T-helper 9 cell (primary cell): Measurements from ENCODE around the gene SPACA9.

Experiments
- DNase-seq: peaks from one replicate; pipeline ENCODE4 v3.0.0-alpha.2; 2020

SPACA9 gene

GRCh38 chr9:132864277-132864676 lies 14.4 kb upstream of the SPACA9 start:
- no peak for DNase-seq

GRCh38 chr9:132864691-132865090 lies 14.0 kb upstream of the SPACA9 start:
- no peak for DNase-seq

GRCh38 chr9:132866898-132867297 lies 11.8 kb upstream of the SPACA9 start:
- DNase-seq, result no peak

- DNase-seq, result no peak
These were observed 9.4 kb upstream of the SPACA9 start for GRCh38 chr9:132869266-132869665.

GRCh38 chr9:132873403-132873802 lies 5.3 kb upstream of the SPACA9 start:
- no peak for DNase-seq

- DNase-seq, result no peak
These were observed 3.5 kb upstream of the SPACA9 start for GRCh38 chr9:132875159-132875558.

GRCh38 chr9:132876849-132877248 lies 1.8 kb upstream of the SPACA9 start:
- DNase-seq, result no peak

- DNase-seq, result no peak
These were observed 1.3 kb upstream of the SPACA9 start for GRCh38 chr9:132877458-132877823.

GRCh38 chr9:132877824-132878694 lies 639 bp upstream of the SPACA9 start, which contains the start of gene AK8:
AK8 (minus strand) TSS chr9:132878284; CDS start chr9:132878255, 29 bp downstream.
- peak; percentile 73 for DNase-seq

GRCh38 chr9:132879457-132880323 lies 992 bp downstream of the SPACA9 start:
- no peak for DNase-seq

- no peak for DNase-seq
These were observed 1.6 kb downstream of the SPACA9 start for GRCh38 chr9:132880324-132880661.

- no peak for DNase-seq
These were observed 3.1 kb downstream of the SPACA9 start for GRCh38 chr9:132881826-132882225.

- no peak for DNase-seq
These were observed 3.9 kb downstream of the SPACA9 start for GRCh38 chr9:132882616-132883015.

- no peak for DNase-seq
These were observed 4.9 kb downstream of the SPACA9 start for GRCh38 chr9:132883349-132884294.

GRCh38 chr9:132885720-132886333 lies 7.1 kb downstream of the SPACA9 start:
- DNase-seq, result no peak

- no peak for DNase-seq
These were observed 7.6 kb downstream of the SPACA9 start for GRCh38 chr9:132886334-132886725.

GRCh38 chr9:132887181-132888120 lies 8.8 kb downstream of the SPACA9 start:
- DNase-seq, result no peak

GRCh38 chr9:132888151-132888550 lies 9.5 kb downstream of the SPACA9 start:
- no peak for DNase-seq

GRCh38 chr9:132892400-132892799 lies 13.7 kb downstream of the SPACA9 start:
- DNase-seq, result no peak

GRCh38 chr9:132894346-132894745 lies 15.6 kb downstream of the SPACA9 start:
- DNase-seq, result no peak
